SKM-1 treated with dmso at 0.1 percent for 144 hours (cell line): ENCODE measurements around the gene MSLN.
"Not testable (repeated sequence)": the region's sequence is repeated elsewhere in the genome, so short reads cannot be mapped to it uniquely, and the experiment has no call there.

Source experiments
- DNase-seq: peaks from one replicate; lab custom pipeline; 2025; ENCODE audit not compliant: unreplicated experiment; lab: John Stamatoyannopoulos, UW

The MSLN gene

GRCh38 chr16:754121-754607 lies 6.4 kb upstream of the MSLN start:
- not testable (repeated sequence) for DNase-seq

GRCh38 chr16:754656-755055 lies 5.9 kb upstream of the MSLN start:
- peak; percentile 66 for DNase-seq

GRCh38 chr16:756428-756827 lies 4.1 kb upstream of the MSLN start:
- DNase-seq, result no peak

GRCh38 chr16:759110-759910 lies 1.2 kb upstream of the MSLN start:
- no peak for DNase-seq

- DNase-seq, result no peak
Observed at GRCh38 chr16:760065-760464, 469 bp upstream of the MSLN start.

GRCh38 chr16:761625-762513 lies 1.3 kb downstream of the MSLN start:
- DNase-seq, result no peak

- DNase-seq, result no peak
Observed at GRCh38 chr16:762595-763268, 2.2 kb downstream of the MSLN start.

- no peak for DNase-seq
Observed at GRCh38 chr16:763369-764183, 3.0 kb downstream of the MSLN start.

- no peak for DNase-seq
Observed at GRCh38 chr16:764184-764750, 3.7 kb downstream of the MSLN start.

- no peak for DNase-seq
Observed at GRCh38 chr16:764848-765487, 4.4 kb downstream of the MSLN start.

- no peak for DNase-seq
Observed at GRCh38 chr16:765488-765865, 4.9 kb downstream of the MSLN start.

GRCh38 chr16:766008-766819 lies 5.7 kb downstream of the MSLN start:
- no peak for DNase-seq

GRCh38 chr16:766820-767640 lies 6.5 kb downstream of the MSLN start:
- DNase-seq, result no peak

- no peak for DNase-seq
Observed at GRCh38 chr16:767743-768235, 7.3 kb downstream of the MSLN start.

GRCh38 chr16:768428-768827 lies 7.9 kb downstream of the MSLN start:
- no peak for DNase-seq

GRCh38 chr16:769184-769784 lies 8.8 kb downstream of the MSLN start:
- DNase-seq, result no peak

- DNase-seq, result no peak
Observed at GRCh38 chr16:769934-770333, 9.4 kb downstream of the MSLN start.

- DNase-seq, result no peak
Observed at GRCh38 chr16:770411-770810, 9.9 kb downstream of the MSLN start.
